T47D (cell line): ENCODE results near the gene COL18A1.

Experiments
- DNase-seq, 2 experiments: peaks; one replicate each; pipeline versions ENCODE4 v3.0.0 to v3.0.0-alpha.2; 2011 to 2012; ENCODE audit warnings: low read depth in 1 of 2, low spot score in 1 of 2
- JUND ChIP-seq: IDR thresholded peaks from 2 replicates; pipeline ENCODE4 v1.6.1; 2012; ENCODE audit warnings: low read depth
- in situ Hi-C: cut with HindIII; loops from 2 replicates; pipeline ENCODE4 v1.10.0; 2016; ENCODE audit warnings: low sequenced_read_pairs, low pct_unique_long_range_greater_than_20kb

The COL18A1 gene

GRCh38 chr21:45536301-45537081, 131.5 kb downstream of the COL18A1 start:
- no peak for TF ChIP-seq JUND
- in situ Hi-C loops = no loop called here
- DNase-seq = no peak

DNA sequence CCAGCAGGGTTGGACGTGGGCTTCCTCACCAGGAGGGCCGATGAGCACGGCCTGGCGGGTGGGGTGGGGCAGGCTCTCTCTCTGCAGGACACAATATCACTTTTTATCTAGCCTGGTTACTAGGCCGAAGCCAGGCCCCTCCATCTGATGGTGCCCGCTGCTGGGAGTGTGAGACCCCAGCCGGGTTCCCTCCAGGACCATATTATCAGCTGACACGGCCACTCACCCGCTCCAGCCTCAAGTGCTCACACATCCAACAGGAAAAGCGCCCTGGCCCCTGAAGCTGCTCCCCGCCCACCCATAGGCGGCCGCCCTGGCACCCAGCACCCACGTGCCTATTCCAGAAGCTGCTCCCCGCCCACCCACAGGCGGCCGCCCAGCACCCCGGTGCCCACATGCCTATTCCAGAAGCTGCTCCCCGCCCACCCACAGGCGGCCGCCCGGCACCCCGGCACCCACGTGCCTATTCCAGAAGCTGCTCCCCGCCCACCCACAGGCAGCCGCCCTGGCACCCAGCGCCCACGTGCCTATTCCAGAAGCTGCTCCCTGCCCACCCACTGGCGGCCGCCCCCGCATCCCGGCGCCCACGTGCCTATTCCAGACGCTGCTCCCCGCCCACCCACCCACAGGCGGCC, 132.3 kb downstream of the COL18A1 start:
- no peak for TF ChIP-seq JUND
- no peak for DNase-seq
- in situ Hi-C loops = no loop called here

GRCh38 chr21:45537746-45538291, 132.9 kb downstream of the COL18A1 start:
- in situ Hi-C loops = no loop called here
- no peak for TF ChIP-seq JUND
- DNase-seq = no peak

DNA sequence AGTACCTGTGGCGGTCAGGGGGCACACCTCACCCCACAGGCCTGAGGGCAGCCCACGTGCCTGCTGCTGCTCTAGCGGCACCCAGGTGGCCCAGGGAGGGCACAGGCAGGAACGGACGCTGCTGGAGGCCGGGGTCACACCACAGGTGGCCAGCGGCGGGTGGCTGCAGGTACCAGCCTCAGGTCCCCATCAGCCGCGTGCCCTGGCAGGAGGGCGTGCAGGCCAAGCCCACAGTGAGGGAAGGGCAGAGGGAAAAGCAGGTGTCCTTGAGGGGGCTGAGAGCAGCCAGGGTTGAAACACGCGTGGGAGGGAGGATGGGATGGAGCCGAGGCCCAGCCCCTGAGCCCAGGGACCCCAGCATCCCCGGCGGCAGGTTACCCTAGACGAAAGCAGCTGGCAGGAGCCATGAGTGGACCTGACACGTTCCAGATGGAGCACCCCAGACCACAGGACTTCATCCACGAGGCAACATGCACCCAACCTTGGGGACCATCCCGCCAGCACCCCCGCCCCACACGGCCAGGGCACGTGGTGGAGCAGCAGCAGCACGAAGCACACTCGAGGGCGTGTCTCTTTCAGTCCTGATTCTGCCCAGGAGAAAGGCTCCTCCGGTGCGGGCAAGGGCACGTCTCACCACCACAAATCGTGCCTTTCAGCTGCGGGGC, 133.5 kb downstream of the COL18A1 start:
- no peak for DNase-seq
- no peak for TF ChIP-seq JUND
- in situ Hi-C loops = no loop called here

DNA sequence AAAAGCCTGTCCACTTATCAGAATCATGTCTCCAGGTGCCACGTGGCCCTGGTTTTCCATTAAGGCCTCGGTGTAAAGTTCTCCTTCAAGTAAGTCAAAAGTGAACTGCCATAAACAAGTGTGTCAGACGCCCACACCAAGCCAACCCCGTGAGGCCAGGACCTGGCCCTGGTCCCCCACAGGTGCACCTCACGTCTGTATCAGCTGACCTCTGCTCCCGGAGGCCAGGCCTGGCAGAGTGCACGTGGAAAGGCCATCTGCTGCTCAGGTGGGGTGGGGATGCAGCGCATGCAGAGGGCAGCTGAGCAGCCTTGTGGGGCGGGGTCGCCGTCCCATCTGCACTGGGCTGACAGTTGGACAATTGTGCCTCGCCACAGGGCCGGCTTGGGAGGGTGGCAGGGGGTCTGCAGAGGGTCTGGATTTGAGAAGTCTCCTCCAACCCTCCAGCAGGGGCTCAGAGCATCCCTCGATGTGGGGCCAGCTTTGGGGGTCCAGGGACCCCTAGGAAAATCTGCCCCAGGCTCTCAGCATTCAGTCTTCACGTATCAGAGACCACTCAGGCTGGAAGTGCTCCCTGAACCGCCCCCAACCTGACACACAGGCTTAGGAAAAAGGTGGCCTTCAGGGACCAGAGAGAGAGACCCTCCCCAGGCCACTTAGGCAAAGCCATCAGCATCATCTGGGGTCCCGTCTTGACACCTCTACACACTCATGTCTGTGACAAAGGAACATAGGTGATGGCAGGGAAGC, 134.3 kb downstream of the COL18A1 start:
- DNase-seq = no peak
- no peak for TF ChIP-seq JUND
- in situ Hi-C loops = no loop called here

DNA sequence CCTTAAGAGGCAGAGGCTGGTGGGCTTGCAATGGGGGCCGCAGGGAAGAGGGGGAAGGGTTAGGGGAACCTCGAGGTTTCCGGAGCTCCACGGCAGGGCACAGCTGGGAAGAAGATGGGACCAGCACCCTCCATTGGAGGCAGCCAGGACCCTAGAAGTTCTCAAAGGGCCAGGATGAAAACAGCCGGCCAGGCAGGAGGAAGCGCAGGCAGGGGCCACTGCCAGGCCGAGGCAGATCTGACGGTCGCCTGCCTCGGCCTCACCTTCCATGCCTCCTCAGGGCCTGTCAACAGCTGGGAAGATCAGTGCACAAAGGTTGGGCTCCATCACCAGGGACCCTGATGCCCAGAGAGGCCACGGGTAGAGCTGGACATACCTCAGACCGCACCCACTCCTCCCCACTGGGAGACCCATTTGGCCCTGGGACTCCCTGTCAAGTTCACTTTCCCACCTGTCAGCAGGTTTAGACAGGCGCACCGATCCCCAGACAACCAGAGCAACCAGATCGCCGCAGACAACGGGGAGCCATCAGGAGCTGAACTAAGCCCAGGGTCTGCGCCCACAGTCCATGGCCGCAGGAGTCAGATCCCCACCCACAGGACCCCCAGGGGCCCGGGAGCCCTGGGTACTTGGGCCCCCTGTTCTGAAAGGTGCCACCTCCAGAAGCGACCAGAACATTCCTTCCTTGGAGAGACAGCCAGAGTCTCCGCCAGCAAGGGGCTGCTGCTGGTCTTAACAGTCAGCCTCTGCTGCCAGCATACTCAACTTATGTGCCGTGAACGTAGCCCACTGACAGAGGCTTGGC, 135.0 kb downstream of the COL18A1 start:
- DNase-seq = no peak

GRCh38 chr21:45540601-45540970, 135.6 kb downstream of the COL18A1 start:
- TF ChIP-seq JUND = no peak
- no peak for DNase-seq
- in situ Hi-C loops = no loop called here

More for the DNA sequence above, 135.0 kb downstream of the COL18A1 start:
- TF ChIP-seq JUND = no peak
- in situ Hi-C loops = no loop called here

- peak; percentile 84 to 97 for DNase-seq
- in situ Hi-C loops = no loop called here
- TF ChIP-seq JUND = no peak
These were observed 136.5 kb downstream of the COL18A1 start for GRCh38 chr21:45541221-45542039.

GRCh38 chr21:45542242-45542666, 137.3 kb downstream of the COL18A1 start, which contains the start of gene SLC19A1:
Gene SLC19A1 (minus strand): TSS chr21:45542440. CDS start chr21:45537959, 4,481 bp downstream.
- in situ Hi-C loops = no loop called here
- DNase-seq = peak; percentile 80 to 97
- no peak for TF ChIP-seq JUND

DNA sequence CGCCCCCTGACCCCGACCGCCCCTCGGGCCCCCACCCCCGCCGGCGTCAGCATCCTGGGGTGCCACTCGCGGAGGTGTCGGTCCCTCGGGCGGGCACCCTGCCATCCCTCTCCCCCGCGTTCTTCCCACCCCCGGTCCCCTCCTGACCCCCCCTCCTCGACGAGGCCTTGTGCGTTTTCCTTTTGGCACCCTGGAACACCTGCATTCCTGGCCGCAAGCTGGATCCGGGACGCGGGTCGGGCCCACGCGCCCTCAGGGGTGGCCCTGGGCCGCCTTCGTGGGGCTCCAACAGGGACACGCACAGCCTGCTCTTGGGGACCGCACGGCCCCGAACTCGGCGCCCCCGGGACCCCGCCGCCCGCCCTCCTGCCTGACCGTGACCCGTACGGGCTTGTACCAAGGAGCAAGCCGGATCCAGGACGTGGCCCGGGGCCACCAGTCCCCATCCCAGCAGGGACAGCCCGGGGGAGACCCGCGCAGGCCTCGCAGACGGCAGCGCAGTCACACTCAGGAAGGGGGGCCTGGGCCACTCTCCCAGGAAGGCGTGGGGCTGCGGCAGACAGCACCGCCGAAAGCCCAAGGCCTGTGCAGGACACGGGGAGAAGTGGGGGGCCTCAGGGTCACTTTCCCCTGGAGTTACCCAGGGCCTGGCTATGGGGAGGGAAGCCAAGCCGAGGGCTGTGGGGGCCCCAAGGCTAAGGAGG, 137.9 kb downstream of the COL18A1 start:
- no peak for TF ChIP-seq JUND
- in situ Hi-C loops = no loop called here
- peak; percentile 46 to 67 for DNase-seq
